ENCODE results near the gene OSBPL6. TPM values are rescaled to one million over a fixed set of nuclear protein-coding genes. Genes with fewer than 3 reads are reported as not detected.

The OSBPL6 gene
- total and polyA plus RNA-seq, 2 of the 13 experiments (the other 11 are each of a cell fraction or from before 2014, with no cell fraction given) = 0.03 to 0.11 TPM

DNA sequence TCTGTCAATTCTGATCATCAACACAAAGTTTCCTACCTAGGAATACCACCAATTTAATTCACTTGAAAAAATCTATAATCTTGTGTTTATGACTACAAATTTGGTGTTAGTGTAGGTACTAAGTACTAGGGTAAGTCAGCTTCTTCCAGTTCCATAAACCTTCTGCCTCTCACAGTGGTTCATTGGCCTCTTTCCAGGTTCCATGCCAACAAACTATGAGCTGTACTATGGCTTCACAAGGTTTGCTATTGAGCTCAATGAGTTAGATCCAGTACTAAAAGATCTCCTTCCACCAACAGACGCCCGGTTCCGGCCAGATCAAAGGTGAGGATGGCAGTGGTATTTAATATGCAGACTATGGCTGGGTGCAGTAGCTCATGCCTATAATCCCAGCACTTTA lies 197.9 kb downstream of the OSBPL6 start:
- FAIRE-seq = no peak

DNA sequence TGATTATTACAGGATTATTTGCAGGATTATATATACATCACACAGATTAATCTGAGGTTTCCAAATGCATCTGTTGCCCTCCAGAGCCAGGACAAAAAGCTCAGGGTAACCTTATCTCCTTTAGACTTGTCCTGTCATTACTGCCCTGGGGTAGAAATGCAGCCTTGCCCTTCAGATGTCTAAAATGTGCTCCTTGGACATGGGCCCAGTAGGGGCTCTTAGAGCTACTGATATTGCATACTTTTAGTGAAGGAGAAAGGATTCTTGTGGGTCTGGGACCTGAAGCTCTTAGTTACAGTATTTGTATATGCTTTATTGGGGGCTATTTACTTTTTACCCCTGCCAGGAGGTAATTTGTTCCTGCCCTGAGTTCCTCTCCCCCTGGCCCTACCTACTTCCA lies 200.5 kb downstream of the OSBPL6 start:
- H3K9me3 ChIP-seq (ENCODE audit: low read length) = no peaks in the 10 kb centered on the region
- no peak for DNase-seq (ENCODE audit: low spot score)
- H2AFZ ChIP-seq (ENCODE audit: low read length) = no peak overlapping the region
- intact Hi-C loops (cut with micrococcal nuclease; ENCODE audit: unreplicated experiment) (loop anchor here (5.0 kb wide), 1 partner anchor 283 kb away; the partner anchor contains the start of gene RBM45), in situ Hi-C loops (cut with HindIII; ENCODE audit: extremely low pct_ligation_motif_present, low pct_unique_long_range_greater_than_20kb) (no loop called here)
- POLR2A ChIA-PET = no interaction called here
- no peak for ATAC-seq
- no peak overlapping the region for H3K4me3 ChIP-seq (replicated peaks in 1 of 3; ENCODE audit: insufficient read depth in 1 of 3, low read depth in 2 of 3, low read length in 3 of 3)
- H3K79me2 ChIP-seq (ENCODE audit: insufficient read depth, low read length) = no peaks in the 10 kb centered on the region
- no peaks in the 10 kb centered on the region for H3K4me1 ChIP-seq (ENCODE audit: insufficient read depth, low read length)
- no peak overlapping the region for H3K9ac ChIP-seq (ENCODE audit: insufficient read depth, low read depth, low read length)
- H3K36me3 ChIP-seq (replicated peaks in 1 of 2; ENCODE audit: control insufficient read depth in 1 of 2, insufficient read depth in 2 of 2, low read length in 2 of 2) = no peaks in the 10 kb centered on the region
- H3K27me3 ChIP-seq (ENCODE audit: control insufficient read depth in 1 of 2, insufficient read depth in 2 of 2, low read length in 2 of 2) = no peaks in the 10 kb centered on the region
- FAIRE-seq = no peak
- no peaks in the 10 kb centered on the region for H4K20me1 ChIP-seq (ENCODE audit: insufficient read depth, low read length)
- H3K4me2 ChIP-seq (ENCODE audit: low read depth, low read length) = no peak overlapping the region
- no peak overlapping the region for H3K27ac ChIP-seq (ENCODE audit: extremely low read length, insufficient read depth, low read length)
- CTCF ChIA-PET (ENCODE audit: low intra/inter-chr PET ratio, low total read pairs) = no interaction called here
- no TSS peak for BruUV-seq (replicated peaks)
- TF ChIP-seq RBM39 (IDR thresholded peaks at IDR 0.05; ENCODE audit: low read depth, low read length, poor library complexity, severe bottlenecking) = no peak
- TF ChIP-seq, protein P1, sequence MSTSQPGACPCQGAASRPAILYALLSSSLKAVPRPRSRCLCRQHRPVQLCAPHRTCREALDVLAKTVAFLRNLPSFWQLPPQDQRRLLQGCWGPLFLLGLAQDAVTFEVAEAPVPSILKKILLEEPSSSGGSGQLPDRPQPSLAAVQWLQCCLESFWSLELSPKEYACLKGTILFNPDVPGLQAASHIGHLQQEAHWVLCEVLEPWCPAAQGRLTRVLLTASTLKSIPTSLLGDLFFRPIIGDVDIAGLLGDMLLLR (CRISPR knock-in tag; IDR thresholded peaks at IDR 0.05) = no peak
- TF ChIP-seq CBX5 (CRISPR knock-in tag; IDR thresholded peaks at IDR 0.05; ENCODE audit: borderline replicate concordance) = no peak
- TF ChIP-seq ZBTB42 (CRISPR knock-in tag; IDR thresholded peaks at IDR 0.05) = no peak
- TF ChIP-seq, protein P2, sequence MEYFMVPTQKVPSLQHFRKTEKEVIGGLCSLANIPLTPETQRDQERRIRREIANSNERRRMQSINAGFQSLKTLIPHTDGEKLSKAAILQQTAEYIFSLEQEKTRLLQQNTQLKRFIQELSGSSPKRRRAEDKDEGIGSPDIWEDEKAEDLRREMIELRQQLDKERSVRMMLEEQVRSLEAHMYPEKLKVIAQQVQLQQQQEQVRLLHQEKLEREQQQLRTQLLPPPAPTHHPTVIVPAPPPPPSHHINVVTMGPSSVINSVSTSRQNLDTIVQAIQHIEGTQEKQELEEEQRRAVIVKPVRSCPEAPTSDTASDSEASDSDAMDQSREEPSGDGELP (IDR thresholded peaks at IDR 0.05; ENCODE audit: borderline replicate concordance, low read depth) = no peak
- TF ChIP-seq ZSCAN12 (CRISPR knock-in tag; IDR thresholded peaks at IDR 0.05) = no peak

More for the DNA sequence above, 197.9 kb downstream of the OSBPL6 start:
- in situ Hi-C loops (cut with HindIII; ENCODE audit: extremely low pct_ligation_motif_present, low pct_unique_long_range_greater_than_20kb) = no loop called here
- intact Hi-C loops (cut with micrococcal nuclease; ENCODE audit: unreplicated experiment) = no loop called here
- Histone ChIP-seq H3K27me3 (ENCODE audit: control insufficient read depth in 1 of 2, insufficient read depth in 2 of 2, low read length in 2 of 2) (no peaks in the 10 kb centered on the region), H3K9me3 (ENCODE audit: low read length) (no peaks in the 10 kb centered on the region), H3K79me2 (ENCODE audit: insufficient read depth, low read length) (no peaks in the 10 kb centered on the region), H2AFZ (ENCODE audit: low read length) (no peak overlapping the region), H3K4me2 (ENCODE audit: low read depth, low read length) (no peak overlapping the region), H3K9ac (ENCODE audit: insufficient read depth, low read depth, low read length) (no peak overlapping the region), H4K20me1 (ENCODE audit: insufficient read depth, low read length) (no peaks in the 10 kb centered on the region), H3K4me1 (ENCODE audit: insufficient read depth, low read length) (no peaks in the 10 kb centered on the region), H3K27ac (ENCODE audit: extremely low read length, insufficient read depth, low read length) (no peak overlapping the region), H3K4me3 (replicated peaks in 1 of 3; ENCODE audit: insufficient read depth in 1 of 3, low read depth in 2 of 3, low read length in 3 of 3) (no peak overlapping the region), H3K36me3 (replicated peaks in 1 of 2; ENCODE audit: control insufficient read depth in 1 of 2, insufficient read depth in 2 of 2, low read length in 2 of 2) (no peaks in the 10 kb centered on the region)
- WGBS (ENCODE audit: low lambda C conversion rate) = 9% methylated on average over 3 of the region's 3 CpGs
- CTCF ChIA-PET (ENCODE audit: low intra/inter-chr PET ratio, low total read pairs) = no interaction called here
- TF ChIP-seq RFXANK (CRISPR knock-in tag; IDR thresholded peaks at IDR 0.05) = no peak
- no peak for TF ChIP-seq FOSL1 (CRISPR knock-in tag; IDR thresholded peaks at IDR 0.05; ENCODE audit: borderline replicate concordance)
- TF ChIP-seq TIGD3 (CRISPR knock-in tag; IDR thresholded peaks at IDR 0.05; ENCODE audit: borderline replicate concordance) = no peak
- TF ChIP-seq DR1 (CRISPR knock-in tag; IDR thresholded peaks at IDR 0.05) = no peak
- TF ChIP-seq, protein P3, sequence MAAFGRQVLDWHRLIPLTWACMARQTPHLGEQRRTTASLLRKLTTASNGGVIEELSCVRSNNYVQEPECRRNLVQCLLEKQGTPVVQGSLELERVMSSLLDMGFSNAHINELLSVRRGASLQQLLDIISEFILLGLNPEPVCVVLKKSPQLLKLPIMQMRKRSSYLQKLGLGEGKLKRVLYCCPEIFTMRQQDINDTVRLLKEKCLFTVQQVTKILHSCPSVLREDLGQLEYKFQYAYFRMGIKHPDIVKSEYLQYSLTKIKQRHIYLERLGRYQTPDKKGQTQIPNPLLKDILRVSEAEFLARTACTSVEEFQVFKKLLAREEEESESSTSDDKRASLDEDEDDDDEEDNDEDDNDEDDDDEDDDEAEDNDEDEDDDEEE (CRISPR knock-in tag; IDR thresholded peaks at IDR 0.05) = no peak
- TF ChIP-seq THYN1 (CRISPR knock-in tag; IDR thresholded peaks at IDR 0.05; ENCODE audit: borderline replicate concordance, low read depth) = no peak
- no peak for TF ChIP-seq ZNF256 (CRISPR knock-in tag; conservative IDR thresholded peaks at IDR 0.05)
- POLR2A ChIA-PET = no interaction called here
- no peak for ATAC-seq
- BruUV-seq (replicated peaks) = no TSS peak
- DNase-seq (ENCODE audit: low spot score) = no peak
